HG02623 (cell line): ENCODE data around the gene ELP1.

Experiments
- ATAC-seq: cut with Tn5 transposase; IDR thresholded peaks from one replicate; pipeline ENCODE4 v1.9.1; 2021; ENCODE audit warnings: moderate library complexity; ENCODE audit not compliant: unreplicated experiment

The ELP1 gene

GRCh38 chr9:108823829-108824228 lies 110.1 kb downstream of the ELP1 start:
- no peak for ATAC-seq
